HUDEP-2 (cell line): Measurements from ENCODE around the gene ZNF668.

Experiments used
- DNase-seq, 76 experiments: peaks; one replicate each; lab custom pipeline; 2025; ENCODE audit not compliant: unreplicated experiment in 76 of 76; lab: John Stamatoyannopoulos, UW

Gene ZNF668

DNA sequence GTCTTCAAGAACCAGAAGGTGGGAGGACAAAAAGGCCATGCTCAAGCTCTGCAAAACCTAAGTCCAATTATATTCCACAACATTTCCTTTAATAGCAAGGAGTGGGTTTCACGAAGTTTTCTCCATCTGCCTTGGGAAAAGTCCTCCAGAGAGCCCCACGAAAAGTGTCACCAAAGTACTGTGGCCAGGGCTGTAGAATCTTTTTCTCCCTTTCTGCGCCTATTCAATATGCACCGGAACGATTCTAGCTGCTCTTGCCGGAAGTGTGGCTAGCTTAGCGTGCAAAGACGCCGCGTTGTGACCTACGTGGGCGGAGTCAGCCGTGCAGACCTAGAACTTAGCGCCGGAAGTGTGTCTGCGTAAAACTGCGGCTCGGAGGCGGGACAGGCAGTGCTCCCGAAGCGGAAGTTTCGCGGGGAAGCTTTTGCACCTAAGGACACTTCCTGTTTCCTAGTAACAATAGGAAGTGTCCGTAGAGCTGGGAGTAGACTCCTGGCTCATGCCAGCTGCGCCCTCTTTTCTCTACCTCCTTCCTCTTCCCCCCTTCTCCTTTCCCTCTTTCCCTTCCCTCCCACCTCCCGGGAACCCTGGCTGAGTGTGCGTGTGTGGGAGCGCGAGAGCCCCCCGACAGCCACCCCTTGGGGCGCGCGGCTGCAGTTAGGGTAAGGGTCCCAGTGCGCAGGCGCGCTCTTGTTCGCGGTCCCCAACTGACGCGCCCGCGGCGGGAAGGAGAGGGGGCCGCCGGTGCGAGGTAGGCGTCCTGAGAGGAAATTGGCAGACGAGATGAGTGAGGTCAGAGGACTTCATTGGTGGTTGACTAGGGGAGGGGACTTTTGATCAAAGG is at the start of gene ZNF668, which contains the start of gene ZNF646:
TSS of gene ZNF668 (minus strand) at position 271 of the 844 bp plus-strand sequence. CDS start 9,781 bp downstream, outside the sequence.
TSS of gene ZNF646 (plus strand) at position 453 of the 844 bp plus-strand sequence. CDS start 1,903 bp downstream, outside the sequence.
- DNase-seq = peak in 75 of 76 experiments; percentile 69 to 98 (median 96)

DNA sequence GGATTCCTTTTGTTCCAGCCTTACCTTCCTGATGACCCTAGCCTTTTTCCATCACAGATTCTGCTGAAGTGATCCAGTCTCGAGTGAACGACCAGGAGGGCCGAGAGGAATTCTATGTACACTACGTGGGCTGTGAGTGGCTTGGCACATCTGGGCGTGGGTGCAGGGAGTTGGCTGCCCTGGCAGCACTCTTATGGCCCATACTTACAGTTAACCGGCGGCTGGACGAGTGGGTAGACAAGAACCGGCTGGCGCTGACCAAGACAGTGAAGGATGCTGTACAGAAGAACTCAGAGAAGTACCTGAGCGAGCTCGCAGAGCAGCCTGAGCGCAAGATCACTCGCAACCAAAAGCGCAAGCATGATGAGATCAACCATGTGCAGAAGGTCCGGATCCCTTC is 46.1 kb upstream of the ZNF668 start:
- no peak for DNase-seq

DNA sequence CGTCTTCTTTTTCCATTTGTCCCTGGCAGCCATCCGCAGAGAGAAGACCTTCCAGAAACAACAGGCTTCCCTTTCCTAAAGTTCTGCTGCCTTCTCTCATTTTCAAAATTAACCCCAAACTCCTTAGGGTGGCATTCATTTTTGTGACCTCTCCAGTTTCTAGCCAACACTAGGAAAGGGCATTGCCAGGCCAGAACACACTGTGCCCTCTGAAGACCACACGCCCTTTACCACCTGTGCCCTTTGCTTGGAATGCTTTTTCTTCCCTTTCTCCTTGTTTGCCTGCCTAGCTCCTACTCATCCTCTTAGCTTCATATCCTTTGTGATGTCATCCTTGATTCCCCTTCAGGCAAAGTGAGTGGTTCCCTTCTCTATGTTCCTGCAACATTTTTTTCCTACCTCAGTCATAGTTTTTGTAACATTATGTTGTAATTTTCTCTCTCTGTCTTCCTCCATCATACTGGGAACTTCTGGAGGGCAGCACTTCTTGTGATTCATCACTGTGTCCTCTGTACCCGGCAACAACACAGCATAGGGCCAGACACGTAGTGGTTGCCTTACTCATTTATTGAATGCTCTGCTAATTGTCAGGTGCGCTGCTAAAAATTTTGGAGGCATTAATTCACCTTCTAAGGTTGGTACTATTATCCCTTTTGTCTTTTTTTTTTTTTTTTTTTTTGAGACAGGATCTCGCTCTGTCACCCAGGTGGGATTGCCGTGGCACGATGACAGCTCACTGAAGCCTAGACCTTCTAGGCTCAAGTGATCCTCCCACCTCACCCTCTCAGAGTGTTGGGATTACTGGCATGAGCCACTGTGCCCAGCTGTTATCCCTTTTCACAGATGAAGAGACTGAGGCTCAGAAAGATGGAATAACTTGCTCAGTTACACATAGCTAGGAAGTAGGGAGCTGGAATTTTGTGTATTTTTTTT is 44.4 kb upstream of the ZNF668 start:
- peak in 1 of 76 experiments; percentile 2 for DNase-seq

DNA sequence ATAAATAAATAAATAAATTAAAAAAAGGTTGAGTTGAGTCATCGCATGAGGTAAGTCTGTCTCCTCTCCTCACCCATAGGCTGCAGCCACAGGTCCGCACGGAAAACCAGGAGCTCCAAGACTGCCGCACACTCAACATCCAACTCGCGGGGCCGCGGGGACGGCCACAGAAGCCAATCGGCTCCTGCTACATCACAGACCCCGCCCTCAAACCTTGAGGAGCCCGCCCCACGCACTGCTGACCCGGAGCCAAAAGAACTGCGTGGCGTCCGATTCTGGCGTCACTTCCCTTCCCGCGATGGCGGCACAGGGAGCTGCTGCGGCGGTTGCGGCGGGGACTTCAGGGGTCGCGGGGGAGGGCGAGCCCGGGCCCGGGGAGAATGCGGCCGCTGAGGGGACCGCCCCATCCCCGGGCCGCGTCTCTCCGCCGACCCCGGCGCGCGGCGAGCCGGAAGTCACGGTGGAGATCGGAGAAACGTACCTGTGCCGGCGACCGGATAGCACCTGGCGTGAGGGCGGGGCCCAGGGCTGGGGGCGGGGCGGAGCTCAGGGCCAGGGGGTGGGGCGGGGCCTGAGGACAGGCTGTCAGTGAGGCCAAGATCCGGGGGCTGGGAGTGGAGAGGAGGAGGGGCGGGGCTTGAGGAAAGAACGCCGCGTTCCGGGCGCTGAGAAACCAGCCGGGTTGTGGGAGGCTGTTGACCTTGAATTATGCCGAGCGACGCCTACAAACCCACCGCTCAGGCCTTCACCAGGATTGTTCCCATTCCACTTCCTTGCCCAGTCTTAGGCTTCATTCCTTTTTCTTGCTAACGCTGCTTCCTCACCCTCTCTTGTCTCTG is 43.6 kb upstream of the ZNF668 start, which contains the start of gene KAT8:
TSS of gene KAT8 (plus strand) at position 281 of the 839 bp plus-strand sequence. CDS start at position 299, 18 bp downstream.
- peak in 74 of 76 experiments; percentile 43 to 98 (median 96) for DNase-seq

DNA sequence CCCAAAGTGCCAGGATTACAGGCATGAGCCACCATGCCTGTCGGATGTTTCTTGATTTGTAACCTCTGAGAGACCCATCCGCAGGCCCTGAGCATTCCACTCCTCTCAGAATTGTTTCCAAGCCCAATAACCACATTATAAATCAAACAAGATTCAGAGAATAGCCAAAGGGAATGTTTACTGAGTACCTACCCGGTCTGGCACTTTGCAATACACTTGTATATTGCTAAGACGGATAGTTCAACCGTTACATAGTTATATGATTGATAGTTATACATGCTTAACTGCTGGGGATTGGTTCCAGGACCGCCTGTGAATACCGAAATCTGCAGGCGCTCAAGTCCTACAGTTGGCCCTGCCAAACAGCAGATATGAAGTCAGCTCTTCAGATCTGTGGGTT is 40.4 kb upstream of the ZNF668 start:
- DNase-seq = no peak

DNA sequence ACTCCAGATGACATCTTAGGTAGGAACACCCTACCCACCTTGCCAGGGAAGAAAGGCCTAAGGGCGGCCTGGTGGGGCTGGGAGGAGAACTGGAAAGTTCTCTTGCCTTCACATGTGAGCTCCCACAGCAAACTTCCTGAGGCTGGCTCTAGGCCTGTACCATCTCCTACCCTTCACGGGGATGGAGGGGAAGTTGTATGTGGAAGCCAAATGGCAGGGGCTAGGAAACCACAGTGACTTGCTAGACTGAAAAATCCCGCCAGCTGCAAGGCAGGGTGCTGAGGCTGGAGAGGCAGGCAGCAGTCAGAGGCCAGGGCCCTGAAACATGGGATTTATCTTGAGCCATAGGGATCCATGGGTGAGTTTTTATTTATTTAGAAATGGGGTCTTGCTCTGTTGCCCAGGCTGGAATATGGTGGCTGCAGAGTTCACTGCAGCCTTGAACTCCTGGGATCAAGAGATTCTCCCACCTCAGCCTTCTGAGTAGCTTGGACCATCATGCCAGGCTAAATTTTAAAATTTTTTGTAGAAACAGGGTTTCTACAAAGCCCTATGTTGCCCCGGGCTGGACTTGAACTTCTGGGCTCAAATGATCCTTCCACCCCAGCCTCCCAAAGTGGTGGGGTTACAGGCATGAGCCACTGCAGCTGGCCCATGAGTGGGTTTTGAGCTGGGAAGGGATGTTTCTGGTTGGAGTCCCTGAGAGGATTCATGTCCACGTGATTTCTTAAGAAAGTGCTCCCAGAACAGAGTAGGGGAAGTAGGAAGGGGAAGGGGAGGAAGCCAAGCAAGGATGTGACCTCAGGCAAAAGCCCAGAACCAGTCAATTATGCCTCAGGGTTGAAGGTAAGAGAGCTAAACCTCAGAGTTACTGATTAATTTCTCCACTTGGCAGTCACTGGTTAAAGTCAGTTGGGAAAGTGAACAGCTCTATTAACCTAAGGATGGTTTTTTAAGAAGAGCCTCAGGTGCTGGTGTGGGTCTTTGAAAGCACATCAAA is 39.4 kb upstream of the ZNF668 start:
- no peak for DNase-seq

DNA sequence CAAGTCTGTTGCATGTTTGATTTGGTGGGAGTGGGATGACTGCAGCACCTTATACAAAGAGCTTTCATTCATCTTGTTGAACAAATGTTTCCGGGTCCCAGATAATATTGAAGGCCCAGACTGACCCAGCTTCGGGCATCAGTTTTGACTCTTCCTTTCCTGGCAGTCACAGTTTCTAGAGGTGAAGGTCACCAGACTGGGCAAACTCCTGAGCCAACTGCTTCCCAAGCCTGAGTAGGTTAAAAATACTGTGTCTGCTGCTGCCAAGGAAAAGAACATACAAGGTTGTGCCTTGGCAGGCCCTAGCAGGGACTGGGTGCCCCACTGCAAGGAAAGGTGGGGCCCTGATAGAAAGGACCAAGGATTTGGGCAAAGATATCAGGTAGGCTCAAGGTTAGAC is 38.7 kb upstream of the ZNF668 start:
- no peak for DNase-seq

DNA sequence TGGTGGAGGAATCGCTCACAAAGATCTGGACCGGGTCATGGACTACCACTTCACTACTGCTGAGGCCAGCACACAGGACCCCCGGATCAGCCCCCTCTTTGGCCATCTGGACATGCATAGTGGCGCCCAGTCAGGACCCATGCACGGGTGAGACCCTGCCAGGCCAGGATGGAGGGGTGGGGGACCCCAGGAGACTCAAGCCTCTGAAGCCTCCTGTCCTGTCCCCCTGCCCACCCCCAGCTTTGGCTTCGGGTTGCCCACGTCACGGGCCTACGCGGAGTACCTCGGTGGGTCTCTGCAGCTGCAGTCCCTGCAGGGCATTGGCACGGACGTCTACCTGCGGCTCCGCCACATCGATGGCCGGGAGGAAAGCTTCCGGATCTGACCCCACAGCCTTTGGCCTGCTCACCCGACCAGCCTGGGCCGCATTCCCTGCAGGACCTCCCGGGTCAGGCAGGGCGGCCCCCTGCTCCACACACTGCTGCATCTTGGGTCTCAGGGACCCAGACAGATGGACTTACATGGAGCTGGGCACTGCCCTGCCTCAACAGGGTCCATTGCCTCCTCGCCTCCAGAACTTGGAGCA is 37.9 kb upstream of the ZNF668 start:
- no peak for DNase-seq

DNA sequence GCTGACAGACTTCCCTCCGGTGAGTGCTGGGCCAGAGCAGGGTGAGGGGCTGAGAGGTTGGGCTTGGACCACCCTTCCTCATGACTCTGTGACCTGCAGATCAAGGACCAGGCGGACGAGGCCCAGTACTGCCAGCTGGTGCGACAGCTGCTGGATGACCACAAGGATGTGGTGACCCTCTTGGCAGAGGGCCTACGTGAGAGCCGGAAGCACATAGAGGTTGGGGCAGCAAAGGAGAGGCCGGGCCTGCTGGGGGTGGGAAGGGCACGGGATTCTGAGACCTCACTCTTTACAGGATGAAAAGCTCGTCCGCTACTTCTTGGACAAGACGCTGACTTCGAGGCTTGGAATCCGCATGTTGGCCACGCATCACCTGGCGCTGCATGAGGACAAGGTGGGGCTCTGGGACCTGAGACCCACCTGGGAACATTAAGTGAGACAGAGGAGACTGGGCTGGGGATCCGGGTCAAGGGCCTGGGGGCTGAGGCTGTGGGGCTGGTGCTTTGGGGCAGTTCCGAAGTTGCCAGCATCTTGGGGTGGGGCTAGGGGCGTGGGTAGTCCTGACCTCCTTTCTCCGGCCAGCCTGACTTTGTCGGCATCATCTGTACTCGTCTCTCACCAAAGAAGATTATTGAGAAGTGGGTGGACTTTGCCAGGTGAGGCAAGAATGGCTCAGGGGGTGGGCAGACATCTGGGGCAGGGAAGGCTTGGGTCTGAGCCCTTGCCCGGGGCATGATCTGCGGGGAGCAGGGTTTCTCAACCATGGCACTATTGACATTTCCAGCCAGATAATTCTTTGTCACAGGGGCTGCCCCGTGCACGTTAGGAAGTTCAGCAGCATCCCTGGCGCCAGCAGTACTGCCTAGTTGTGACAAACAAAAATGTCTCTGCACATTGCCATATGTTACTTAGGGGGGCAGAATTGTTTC is 36.3 kb upstream of the ZNF668 start:
- DNase-seq = no peak

DNA sequence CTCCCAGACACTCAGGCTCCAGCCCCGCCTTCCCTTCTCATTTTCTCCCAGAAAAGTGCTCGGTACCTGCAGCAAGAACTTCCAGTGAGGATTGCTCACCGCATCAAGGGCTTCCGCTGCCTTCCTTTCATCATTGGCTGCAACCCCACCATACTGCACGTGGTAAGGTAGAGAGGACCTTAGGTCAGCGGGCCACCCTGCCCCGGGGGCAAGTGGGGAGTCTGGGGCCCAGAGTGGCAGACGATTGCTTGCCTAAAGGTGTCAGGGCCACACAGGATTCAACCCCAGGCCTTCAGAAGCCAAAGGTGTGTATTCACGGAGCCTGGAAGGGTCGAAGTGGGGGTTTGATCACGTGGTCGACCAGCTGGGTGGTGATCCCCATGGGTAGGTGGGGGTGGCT is 35.6 kb upstream of the ZNF668 start:
- no peak for DNase-seq

DNA sequence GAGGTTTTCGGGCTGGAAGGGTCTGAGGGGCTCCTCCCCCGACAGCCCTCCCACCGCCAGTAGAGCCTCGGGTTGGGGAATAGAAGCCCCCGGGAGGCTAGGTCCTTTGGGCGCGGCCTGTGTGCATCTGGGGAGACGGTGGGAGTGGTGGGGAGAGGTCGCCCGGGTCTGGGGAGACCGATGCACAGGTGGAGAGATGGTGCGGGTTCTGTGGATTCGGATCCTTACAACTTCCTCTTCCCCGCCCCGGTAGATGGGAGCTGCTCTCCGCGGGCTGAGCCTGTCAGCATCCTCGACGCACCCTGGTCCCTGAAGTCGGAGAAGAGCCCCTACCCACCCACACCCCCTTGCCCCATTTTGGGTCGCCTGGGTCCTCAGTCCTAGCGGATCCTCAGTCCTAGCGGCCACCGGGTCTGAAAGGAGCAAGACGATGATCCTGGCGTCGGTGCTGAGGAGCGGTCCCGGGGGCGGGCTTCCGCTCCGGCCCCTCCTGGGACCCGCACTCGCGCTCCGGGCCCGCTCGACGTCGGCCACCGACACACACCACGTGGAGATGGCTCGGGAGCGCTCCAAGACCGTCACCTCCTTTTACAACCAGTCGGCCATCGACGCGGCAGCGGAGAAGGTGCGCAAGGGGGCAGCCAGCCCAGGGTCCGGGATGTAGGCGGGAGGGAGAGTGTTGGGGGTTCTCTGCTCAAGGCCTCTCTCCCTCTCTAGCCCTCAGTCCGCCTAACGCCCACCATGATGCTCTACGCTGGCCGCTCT is 34.9 kb upstream of the ZNF668 start:
- no peak for DNase-seq

DNA sequence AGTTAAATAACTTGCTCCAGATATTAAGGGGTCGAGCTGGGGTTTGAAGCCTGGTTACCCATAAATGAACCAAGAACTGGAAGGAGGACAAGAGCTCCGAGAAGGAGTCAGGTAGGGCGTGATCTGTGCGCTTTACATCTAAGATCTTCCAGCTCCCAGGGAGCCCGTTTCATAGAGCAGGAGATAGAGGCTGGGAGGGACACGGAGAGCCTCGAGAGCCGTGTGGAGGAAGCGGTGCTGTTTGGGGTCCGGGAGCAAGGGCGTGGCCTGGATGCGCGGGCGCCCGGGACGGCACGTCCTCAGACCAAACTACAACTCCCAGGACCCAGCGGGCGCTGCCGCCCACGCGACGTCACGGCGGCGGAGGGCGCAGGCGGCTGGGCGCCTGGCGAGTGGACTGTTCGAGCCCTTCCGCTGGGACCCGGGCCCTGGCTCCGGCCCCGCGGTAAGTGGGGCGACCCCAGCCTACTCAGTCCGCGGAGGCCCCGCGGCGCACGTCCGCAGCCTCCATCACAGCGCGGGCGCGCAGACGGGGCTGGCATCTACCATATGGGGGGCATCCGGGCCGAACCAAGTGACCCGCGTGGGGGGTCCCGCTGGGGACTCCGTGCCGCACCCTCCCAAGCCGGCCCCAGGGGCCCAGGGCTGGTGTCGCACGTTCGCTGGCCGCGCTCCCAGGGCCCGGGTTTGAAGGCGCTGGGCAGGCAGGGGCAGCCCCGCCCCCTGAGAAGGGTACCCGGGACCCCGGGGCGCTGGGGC is 34.2 kb upstream of the ZNF668 start, which contains the start of gene BCKDK:
TSS of gene BCKDK (plus strand) at position 352 of the 759 bp plus-strand sequence. CDS start 838 bp downstream, outside the sequence.
- peak in 60 of 76 experiments; percentile 5 to 77 (median 58) for DNase-seq

DNA sequence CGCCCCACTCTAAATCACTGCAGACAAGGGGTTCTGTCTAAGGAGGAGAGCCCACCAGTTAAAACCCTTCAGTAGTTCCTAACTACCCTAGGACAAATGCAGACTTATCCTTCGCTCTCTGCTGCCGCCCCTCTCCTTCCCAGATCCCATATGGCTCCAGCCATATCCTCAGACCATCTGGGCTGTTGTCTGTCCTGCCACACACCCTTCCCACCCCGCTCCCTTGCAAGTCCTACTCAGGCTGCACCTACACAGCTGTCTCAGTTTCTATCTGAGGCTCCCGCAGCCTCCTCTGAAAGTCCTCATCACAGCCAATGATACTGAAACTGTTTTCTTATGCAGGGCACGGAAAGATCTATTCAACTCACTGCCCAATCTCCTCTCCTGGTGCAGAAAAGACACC is 33.4 kb upstream of the ZNF668 start:
- no peak for DNase-seq

DNA sequence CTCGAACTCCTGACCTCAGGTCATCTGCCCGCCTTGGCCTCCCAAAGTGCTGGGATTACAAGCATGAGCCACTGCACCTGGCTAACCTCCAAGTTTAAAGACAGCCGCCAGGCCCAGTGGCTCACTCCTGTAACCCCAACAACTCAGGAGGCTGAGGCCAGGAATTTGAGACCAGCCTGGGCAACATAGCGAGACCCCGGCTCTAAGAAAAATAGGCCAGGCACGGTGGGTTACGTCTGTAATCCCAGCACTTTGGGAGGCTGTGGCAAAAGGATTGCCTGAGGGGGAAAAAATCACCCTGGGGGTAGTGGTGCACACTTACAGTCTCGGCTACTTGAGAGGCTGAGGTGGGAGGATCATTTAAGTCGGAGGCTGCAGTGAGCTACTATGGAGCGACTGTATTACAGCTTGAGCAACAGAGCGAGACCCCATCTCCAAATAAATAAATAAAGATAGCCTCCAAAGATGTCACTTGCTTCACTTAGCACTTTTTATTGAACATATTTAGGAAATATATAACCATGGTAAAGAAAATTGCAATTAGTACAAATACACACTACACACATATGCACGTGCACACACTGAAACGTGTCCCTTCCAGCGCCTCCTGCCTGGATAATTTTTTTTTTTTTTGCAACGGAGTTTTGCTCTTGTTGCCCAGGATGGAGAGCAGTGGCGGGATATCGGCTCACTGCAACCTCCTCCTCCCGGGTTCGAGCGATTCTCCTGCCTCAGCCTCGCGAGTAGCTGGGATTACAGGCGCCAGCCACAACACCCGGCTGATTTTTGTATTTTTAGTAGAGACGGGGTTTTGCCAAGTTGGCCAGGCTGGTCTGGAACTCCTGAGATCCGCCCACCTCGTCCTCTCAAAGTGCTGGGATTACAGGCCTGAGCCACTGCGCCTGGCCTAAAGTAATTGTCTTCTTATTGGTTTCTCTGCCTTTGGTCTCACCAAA is 32.7 kb upstream of the ZNF668 start:
- DNase-seq = no peak

DNA sequence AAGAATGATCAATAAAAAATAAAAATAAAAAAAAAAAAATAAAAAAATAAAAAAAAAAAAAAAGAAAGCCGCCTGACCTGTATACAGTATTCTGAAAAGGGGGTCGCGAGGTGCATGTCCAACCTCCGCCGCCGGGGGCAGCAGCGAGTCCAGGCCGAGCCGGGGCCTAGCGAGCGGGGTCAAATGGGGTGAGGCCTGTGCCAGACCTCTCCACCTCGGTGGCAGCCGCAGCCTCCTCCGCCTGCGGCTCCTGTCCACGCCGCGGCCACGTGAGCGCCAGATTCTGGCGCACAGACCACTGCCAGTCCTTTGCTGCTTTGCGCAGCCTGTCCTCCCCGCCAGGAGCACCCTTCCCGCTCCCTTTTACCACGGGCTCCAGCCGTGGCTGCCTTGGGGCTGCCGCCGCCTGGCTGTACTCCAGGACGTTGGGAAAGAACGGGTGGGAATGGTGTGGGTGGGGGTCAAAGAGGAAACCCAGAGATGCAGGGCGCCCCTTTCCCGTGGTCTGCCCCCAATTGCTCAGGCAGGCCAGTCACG is 31.7 kb upstream of the ZNF668 start:
- DNase-seq = peak in 67 of 76 experiments; percentile 33 to 88 (median 74)
